HUES64 (cell line): ENCODE measurements around the gene FHIT.

Experiments used
- H3K27ac ChIP-seq: 2 replicates; pipeline ENCODE4 v1.7.0; 2013; ENCODE audit warnings: low read depth, low read length, inconsistent platforms
- H3K27me3 ChIP-seq: 2 replicates; pipeline ENCODE4 v1.6.1; 2013; ENCODE audit warnings: mild to moderate bottlenecking, low read length; ENCODE audit not compliant: insufficient read depth
- H3K36me3 ChIP-seq: 2 replicates; pipeline ENCODE4 v1.6.1; 2013; ENCODE audit warnings: mild to moderate bottlenecking, low read length; ENCODE audit not compliant: insufficient read depth
- H3K4me1 ChIP-seq: 2 replicates; pipeline ENCODE4 v1.6.1; 2013; ENCODE audit warnings: mild to moderate bottlenecking, low read length, moderate library complexity; ENCODE audit not compliant: insufficient read depth
- H3K4me3 ChIP-seq: 2 replicates; pipeline ENCODE4 v1.5.1; 2013; ENCODE audit warnings: mild to moderate bottlenecking, low read length, moderate library complexity
- H3K9ac ChIP-seq: 2 replicates; pipeline ENCODE4 v1.6.1; 2013; ENCODE audit warnings: mild to moderate bottlenecking, low read depth, low read length
- H3K9me3 ChIP-seq: 2 replicates; pipeline ENCODE4 v1.6.1; 2013; ENCODE audit warnings: low read depth, low read length; ENCODE audit not compliant: insufficient read depth
- WGBS: fragments of 150-250, 120-280 bp; methylation state at CpG from one replicate; pipeline ENCODE4 v1.1.7; 2013; ENCODE audit warnings: missing lambda C conversion rate; 5-methylcytosine and 5-hydroxymethylcytosine counted together

Gene FHIT

GRCh38 chr3:61114316-61114953 is 136.8 kb downstream of the FHIT start:
- no peaks in the 10 kb centered on the region for H3K36me3 ChIP-seq
- H3K27ac ChIP-seq = no peak overlapping the region
- WGBS = 97% methylated on average over 4 of the region's 4 CpGs
- no peaks in the 10 kb centered on the region for H3K27me3 ChIP-seq
- H3K9ac ChIP-seq = no peak overlapping the region
- H3K4me3 ChIP-seq = no peak overlapping the region
- no peaks in the 10 kb centered on the region for H3K9me3 ChIP-seq
- no peaks in the 10 kb centered on the region for H3K4me1 ChIP-seq

GRCh38 chr3:61111825-61112224 is 139.4 kb downstream of the FHIT start:
- 97% methylated on average over 4 of the region's 4 CpGs for WGBS

DNA sequence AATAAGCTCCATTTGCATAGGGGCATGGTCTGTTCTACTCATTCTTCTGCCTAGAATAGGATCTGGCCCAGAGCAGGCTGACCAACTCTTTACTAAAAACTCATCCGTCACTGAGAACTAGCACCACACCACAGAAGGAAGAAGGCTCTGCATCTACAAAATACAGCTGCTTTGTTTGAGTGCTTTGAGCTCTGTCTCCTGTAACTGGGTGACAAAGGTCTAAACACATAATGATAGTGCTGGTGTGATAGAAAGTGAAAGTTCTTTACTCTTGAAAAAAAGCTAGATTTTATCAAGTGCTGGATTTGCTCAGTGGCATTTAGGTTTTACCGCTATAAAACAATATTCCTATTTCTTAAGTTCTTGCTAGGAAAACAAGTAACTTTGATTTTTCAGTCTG is 140.7 kb downstream of the FHIT start:
- Histone ChIP-seq H3K9me3 (no peaks in the 10 kb centered on the region), H3K4me3 (no peak overlapping the region), H3K36me3 (no peaks in the 10 kb centered on the region), H3K9ac (no peak overlapping the region), H3K4me1 (no peaks in the 10 kb centered on the region; the same call in 1 of the 2 replicates), H3K27me3 (no peaks in the 10 kb centered on the region), H3K27ac (no peak overlapping the region)
- 96% methylated on average over 2 of the region's 2 CpGs for WGBS

More at GRCh38 chr3:61111825-61112224, 139.4 kb downstream of the FHIT start:
- no peak overlapping the region for H3K4me3 ChIP-seq
- H3K9ac ChIP-seq = no peak overlapping the region
- H3K27me3 ChIP-seq = no peaks in the 10 kb centered on the region
- no peaks in the 10 kb centered on the region for H3K9me3 ChIP-seq
- no peak overlapping the region for H3K27ac ChIP-seq
- no peaks in the 10 kb centered on the region for H3K36me3 ChIP-seq
- H3K4me1 ChIP-seq = no peaks in the 10 kb centered on the region

DNA sequence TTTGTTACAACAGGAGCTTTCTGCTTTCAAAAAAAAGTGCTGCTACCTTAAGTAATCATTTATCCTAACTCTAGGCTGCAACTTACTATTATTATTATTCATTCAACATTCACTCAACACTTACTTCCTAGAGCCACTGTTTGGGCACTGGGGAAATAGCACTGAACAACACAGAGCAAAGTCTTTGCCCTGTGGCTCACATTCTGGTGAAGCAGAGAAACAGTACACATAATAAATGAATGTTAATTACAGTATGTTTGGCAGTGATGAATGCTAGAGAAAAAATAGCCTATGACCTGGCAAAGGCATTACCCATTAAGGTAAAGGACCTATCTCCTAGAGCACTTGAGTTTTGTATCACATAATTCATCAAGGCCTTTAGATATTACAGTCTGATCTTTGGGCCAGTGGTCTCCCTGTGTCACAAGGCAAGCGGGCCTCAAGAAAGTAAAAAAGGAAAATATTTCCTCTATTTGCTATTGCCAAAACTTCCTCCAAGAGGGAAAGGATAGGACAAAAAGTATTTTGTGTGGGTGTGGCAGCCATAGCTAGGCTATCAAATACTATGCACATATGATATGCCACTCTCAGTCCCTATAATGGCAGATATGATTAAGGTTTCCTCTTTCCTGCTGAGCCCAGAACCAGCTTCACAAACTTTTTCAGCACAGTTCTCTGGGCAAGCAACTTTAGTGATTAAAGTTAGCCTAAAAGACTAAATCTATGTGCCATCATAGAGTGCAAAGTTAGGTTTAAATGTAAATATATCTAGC is 142.8 kb downstream of the FHIT start:
- WGBS = no CpG with 5 or more reads among the region's 1 CpG
- no peak overlapping the region for H3K9ac ChIP-seq

DNA sequence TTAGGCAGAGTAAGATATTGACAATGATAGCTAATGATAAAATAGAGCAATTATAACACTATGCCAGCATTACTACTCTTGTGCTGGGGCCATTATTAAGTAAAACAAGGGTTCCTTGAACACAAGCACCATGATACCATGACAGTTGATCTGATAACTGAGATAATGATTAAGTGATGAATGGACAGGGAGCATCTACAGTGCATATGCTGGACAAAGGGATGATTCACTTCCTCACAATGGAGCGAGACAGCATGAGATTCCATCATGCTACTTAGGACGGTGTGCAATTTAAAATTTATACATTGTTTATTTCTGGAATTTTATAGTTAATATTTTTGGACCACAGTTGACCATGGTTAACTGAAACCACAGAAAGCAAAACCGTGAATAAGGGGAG is 156.6 kb downstream of the FHIT start:
- Histone ChIP-seq H3K36me3 (no peaks in the 10 kb centered on the region), H3K27me3 (no peaks in the 10 kb centered on the region), H3K9ac (no peak overlapping the region), H3K9me3 (no peaks in the 10 kb centered on the region), H3K27ac (no peak overlapping the region), H3K4me1 (no peaks in the 10 kb centered on the region), H3K4me3 (no peak overlapping the region)
- 87% methylated on average over 3 of the region's 3 CpGs for WGBS

More for the DNA sequence above, 142.8 kb downstream of the FHIT start:
- no peaks in the 10 kb centered on the region for H3K9me3 ChIP-seq
- no peak overlapping the region for H3K27ac ChIP-seq
- H3K27me3 ChIP-seq = no peaks in the 10 kb centered on the region
- no peaks in the 10 kb centered on the region for H3K36me3 ChIP-seq
- H3K4me3 ChIP-seq = no peak overlapping the region
- H3K4me1 ChIP-seq = no peaks in the 10 kb centered on the region; the same call in 1 of the 2 replicates

GRCh38 chr3:61093364-61093763 is 157.9 kb downstream of the FHIT start:
- Histone ChIP-seq H3K4me3 (no peak overlapping the region), H3K36me3 (no peaks in the 10 kb centered on the region), H3K27me3 (no peaks in the 10 kb centered on the region), H3K9ac (no peak overlapping the region), H3K27ac (no peak overlapping the region), H3K4me1 (no peaks in the 10 kb centered on the region), H3K9me3 (no peaks in the 10 kb centered on the region)
- WGBS = 92% methylated on average over 2 of the region's 2 CpGs

- Histone ChIP-seq H3K4me1 (no peaks in the 10 kb centered on the region), H3K27ac (no peak overlapping the region), H3K36me3 (no peaks in the 10 kb centered on the region), H3K4me3 (no peak overlapping the region), H3K9me3 (no peaks in the 10 kb centered on the region), H3K9ac (no peak overlapping the region), H3K27me3 (no peaks in the 10 kb centered on the region)
- WGBS = 84% methylated on average over 4 of the region's 4 CpGs
Measured at GRCh38 chr3:61092870-61093269, 158.4 kb downstream of the FHIT start.

- 62% methylated on average over 5 of the region's 6 CpGs for whole genome bisulfite sequencing
- Histone ChIP-seq H3K27me3 (no peaks in the 10 kb centered on the region), H3K9me3 (no peaks in the 10 kb centered on the region), H3K4me3 (no peak overlapping the region), H3K9ac (no peak overlapping the region), H3K27ac (no peak overlapping the region), H3K36me3 (no peaks in the 10 kb centered on the region), H3K4me1 (peaks cover 6% of the 10 kb centered on the region; the same call in 1 of the 2 replicates)
Measured at GRCh38 chr3:61090389-61091169, 160.7 kb downstream of the FHIT start.

DNA sequence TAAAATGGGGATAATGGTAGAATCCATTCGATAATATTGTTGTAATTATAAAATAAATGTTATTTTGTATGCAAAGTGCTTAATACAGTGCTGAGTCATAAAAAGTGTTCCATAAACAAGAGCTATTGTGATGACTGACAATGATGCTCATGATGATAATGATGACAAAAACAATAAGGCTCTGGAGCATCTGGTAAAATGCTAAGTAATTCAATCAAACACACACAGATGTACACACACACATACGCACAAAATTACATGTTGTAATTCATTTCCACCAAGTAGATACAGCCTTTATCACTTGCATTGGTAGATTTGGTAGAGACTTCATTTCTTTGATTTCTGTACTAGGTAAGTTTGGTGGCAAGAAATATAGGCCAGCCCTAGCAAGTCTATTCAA is 163.8 kb downstream of the FHIT start:
- Histone ChIP-seq H3K9ac (no peak overlapping the region), H3K27me3 (no peaks in the 10 kb centered on the region), H3K36me3 (no peaks in the 10 kb centered on the region), H3K27ac (no peak overlapping the region), H3K4me3 (no peak overlapping the region), H3K4me1 (peaks cover 6% of the 10 kb centered on the region; the same call in 1 of the 2 replicates), H3K9me3 (no peaks in the 10 kb centered on the region)
- WGBS = 100% methylated on average over 2 of the region's 2 CpGs

DNA sequence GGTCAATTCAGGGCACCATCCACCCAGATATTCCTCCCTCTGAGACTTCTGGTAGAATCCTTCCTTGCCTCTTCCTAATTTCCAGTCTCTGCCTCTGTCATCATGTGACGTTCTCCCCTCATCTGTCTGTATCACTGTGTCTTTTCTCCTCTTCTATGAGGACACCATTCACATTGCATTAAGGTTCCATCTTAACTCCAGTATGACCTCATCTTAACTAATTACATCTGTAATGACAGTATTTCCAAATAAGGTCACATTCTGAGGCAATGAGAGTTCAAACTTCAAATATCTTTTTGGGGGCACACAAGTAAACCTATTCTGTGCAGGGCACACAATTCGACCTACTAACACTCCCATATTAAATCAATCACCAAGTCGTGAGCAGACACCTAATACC is 169.7 kb downstream of the FHIT start:
- no peaks in the 10 kb centered on the region for H3K36me3 ChIP-seq
- no peak overlapping the region for H3K9ac ChIP-seq
- no peaks in the 10 kb centered on the region for H3K27me3 ChIP-seq
- H3K27ac ChIP-seq = peak overlapping the region; percentile 70; the same call in 1 of the 2 replicates
- H3K9me3 ChIP-seq = no peaks in the 10 kb centered on the region
- WGBS = 90% methylated on average over 3 of the region's 3 CpGs
- peaks cover 39% of the 10 kb centered on the region for H3K4me1 ChIP-seq
- H3K4me3 ChIP-seq = no peak overlapping the region
